Dendritic cell treated with granulocyte-macrophage colony-stimulating factor and Interleukin-4, amounts not matched to agents 40 ng/mL and 50 ng/mL, for 4 days (primary cell): ENCODE results near the gene SUGCT.

Experiments
- H3K27ac Mint-ChIP-seq: one replicate; pipeline ENCODE4 v1.8.0; 2022; ENCODE audit warnings: mild to moderate bottlenecking, mixed read lengths
- H3K27me3 Mint-ChIP-seq: one replicate; pipeline ENCODE4 v1.8.0; 2022; ENCODE audit warnings: mild to moderate bottlenecking, mixed read lengths
- H3K36me3 Mint-ChIP-seq: one replicate; pipeline ENCODE4 v1.8.0; 2022; ENCODE audit warnings: low read depth, mixed read lengths
- H3K4me1 Mint-ChIP-seq: one replicate; pipeline ENCODE4 v1.8.0; 2022; ENCODE audit warnings: low read depth, mixed read lengths
- H3K4me3 Mint-ChIP-seq: one replicate; pipeline ENCODE4 v1.8.0; 2022; ENCODE audit warnings: mild to moderate bottlenecking, moderate library complexity, mixed read lengths
- H3K9me3 Mint-ChIP-seq: one replicate; pipeline ENCODE4 v1.8.0; 2022; ENCODE audit warnings: mixed read lengths
- intact Hi-C: fragments of 100-400 bp; cut with micrococcal nuclease; formaldehyde crosslinking; loops from one replicate; pipeline ENCODE4 v1.15.0; 2022

Gene SUGCT

GRCh38 chr7:40551685-40552576 lies 417.1 kb downstream of the SUGCT start:
- intact Hi-C loops = no loop called here
- Mint-ChIP-seq H3K4me3 (no peak overlapping the region), H3K27me3 (no peaks in the 10 kb centered on the region), H3K27ac (peak overlapping the region; percentile 26), H3K9me3 (no peaks in the 10 kb centered on the region), H3K36me3 (no peaks in the 10 kb centered on the region), H3K4me1 (peaks cover 5% of the 10 kb centered on the region)

- Mint-ChIP-seq H3K27ac (no peak overlapping the region), H3K4me1 (no peaks in the 10 kb centered on the region), H3K4me3 (no peak overlapping the region), H3K27me3 (no peaks in the 10 kb centered on the region), H3K9me3 (peaks cover 11% of the 10 kb centered on the region), H3K36me3 (no peaks in the 10 kb centered on the region)
- intact Hi-C loops = no loop called here
Measured at GRCh38 chr7:40560672-40561071, 425.9 kb downstream of the SUGCT start.

GRCh38 chr7:40566879-40567278 lies 432.1 kb downstream of the SUGCT start:
- Mint-ChIP-seq H3K4me1 (no peaks in the 10 kb centered on the region), H3K9me3 (peaks cover 11% of the 10 kb centered on the region), H3K4me3 (no peak overlapping the region), H3K27me3 (no peaks in the 10 kb centered on the region), H3K36me3 (no peaks in the 10 kb centered on the region), H3K27ac (no peak overlapping the region)
- intact Hi-C loops = no loop called here

- Mint-ChIP-seq H3K4me1 (no peaks in the 10 kb centered on the region), H3K27ac (no peak overlapping the region), H3K4me3 (no peak overlapping the region), H3K27me3 (no peaks in the 10 kb centered on the region), H3K36me3 (no peaks in the 10 kb centered on the region), H3K9me3 (no peaks in the 10 kb centered on the region)
- intact Hi-C loops = no loop called here
Measured at GRCh38 chr7:40569326-40569725, 434.5 kb downstream of the SUGCT start.

GRCh38 chr7:40570223-40570622 lies 435.4 kb downstream of the SUGCT start:
- Mint-ChIP-seq H3K9me3 (no peaks in the 10 kb centered on the region), H3K27me3 (no peaks in the 10 kb centered on the region), H3K27ac (no peak overlapping the region), H3K36me3 (no peaks in the 10 kb centered on the region), H3K4me1 (no peaks in the 10 kb centered on the region), H3K4me3 (no peak overlapping the region)
- intact Hi-C loops = no loop called here

- Mint-ChIP-seq H3K36me3 (no peaks in the 10 kb centered on the region), H3K4me1 (no peaks in the 10 kb centered on the region), H3K27ac (no peak overlapping the region), H3K27me3 (no peaks in the 10 kb centered on the region), H3K9me3 (peaks cover under 1% of the 10 kb centered on the region), H3K4me3 (no peak overlapping the region)
- intact Hi-C loops = no loop called here
Measured at GRCh38 chr7:40571796-40572195, 437.0 kb downstream of the SUGCT start.

GRCh38 chr7:40572810-40573465 lies 438.1 kb downstream of the SUGCT start:
- no peak overlapping the region for H3K4me3 Mint-ChIP-seq
- H3K36me3 Mint-ChIP-seq = no peaks in the 10 kb centered on the region
- no peak overlapping the region for H3K27ac Mint-ChIP-seq
- peaks cover 10% of the 10 kb centered on the region for H3K9me3 Mint-ChIP-seq
- H3K4me1 Mint-ChIP-seq = no peaks in the 10 kb centered on the region
- no peaks in the 10 kb centered on the region for H3K27me3 Mint-ChIP-seq
- intact Hi-C loops = no loop called here

- intact Hi-C loops = no loop called here
- Mint-ChIP-seq H3K9me3 (peaks cover 10% of the 10 kb centered on the region), H3K36me3 (no peaks in the 10 kb centered on the region), H3K27ac (no peak overlapping the region), H3K4me1 (peaks cover 7% of the 10 kb centered on the region), H3K27me3 (no peaks in the 10 kb centered on the region), H3K4me3 (no peak overlapping the region)
Measured at GRCh38 chr7:40579401-40579800, 444.6 kb downstream of the SUGCT start.

GRCh38 chr7:40580776-40581175 lies 446.0 kb downstream of the SUGCT start:
- Mint-ChIP-seq H3K27ac (no peak overlapping the region), H3K36me3 (no peaks in the 10 kb centered on the region), H3K27me3 (no peaks in the 10 kb centered on the region), H3K4me3 (no peak overlapping the region), H3K9me3 (peaks cover 10% of the 10 kb centered on the region), H3K4me1 (peaks cover 7% of the 10 kb centered on the region)
- intact Hi-C loops = no loop called here

- H3K27me3 Mint-ChIP-seq = no peaks in the 10 kb centered on the region
- H3K4me1 Mint-ChIP-seq = peaks cover 17% of the 10 kb centered on the region
- intact Hi-C loops = no loop called here
- peaks cover 2% of the 10 kb centered on the region for H3K9me3 Mint-ChIP-seq
- no peak overlapping the region for H3K27ac Mint-ChIP-seq
- no peaks in the 10 kb centered on the region for H3K36me3 Mint-ChIP-seq
- no peak overlapping the region for H3K4me3 Mint-ChIP-seq
Measured at GRCh38 chr7:40582539-40582938, 447.7 kb downstream of the SUGCT start.

- intact Hi-C loops = no loop called here
- Mint-ChIP-seq H3K4me1 (peaks cover 17% of the 10 kb centered on the region), H3K4me3 (no peak overlapping the region), H3K36me3 (no peaks in the 10 kb centered on the region), H3K9me3 (no peaks in the 10 kb centered on the region), H3K27ac (no peak overlapping the region), H3K27me3 (no peaks in the 10 kb centered on the region)
Measured at GRCh38 chr7:40583667-40584444, 449.1 kb downstream of the SUGCT start.

- Mint-ChIP-seq H3K4me1 (peaks cover 17% of the 10 kb centered on the region), H3K4me3 (no peak overlapping the region), H3K27ac (no peak overlapping the region), H3K27me3 (no peaks in the 10 kb centered on the region), H3K9me3 (no peaks in the 10 kb centered on the region), H3K36me3 (no peaks in the 10 kb centered on the region)
- intact Hi-C loops = no loop called here
Measured at GRCh38 chr7:40584667-40585433, 450.0 kb downstream of the SUGCT start.

- H3K9me3 Mint-ChIP-seq = no peaks in the 10 kb centered on the region
- peaks cover 17% of the 10 kb centered on the region for H3K4me1 Mint-ChIP-seq
- H3K27ac Mint-ChIP-seq = no peak overlapping the region
- no peaks in the 10 kb centered on the region for H3K36me3 Mint-ChIP-seq
- H3K4me3 Mint-ChIP-seq = no peak overlapping the region
- H3K27me3 Mint-ChIP-seq = no peaks in the 10 kb centered on the region
- intact Hi-C loops = no loop called here
Measured at GRCh38 chr7:40586197-40586596, 451.4 kb downstream of the SUGCT start.
